ENCODE measurements around the gene EDNRB.
"Not testable (repeated sequence)": the region's sequence is repeated elsewhere in the genome, so short reads cannot be mapped to it uniquely, and the experiment has no call there.

Gene EDNRB

GRCh38 chr13:77896977-77897376 is 21.7 kb downstream of the EDNRB start:
- FAIRE-seq: no peak
- DNase-seq (ENCODE audit: low spot score): no peak

GRCh38 chr13:77896536-77896935 is 22.1 kb downstream of the EDNRB start:
- DNase-seq (ENCODE audit: low spot score) (no peak), FAIRE-seq (no peak)

DNA sequence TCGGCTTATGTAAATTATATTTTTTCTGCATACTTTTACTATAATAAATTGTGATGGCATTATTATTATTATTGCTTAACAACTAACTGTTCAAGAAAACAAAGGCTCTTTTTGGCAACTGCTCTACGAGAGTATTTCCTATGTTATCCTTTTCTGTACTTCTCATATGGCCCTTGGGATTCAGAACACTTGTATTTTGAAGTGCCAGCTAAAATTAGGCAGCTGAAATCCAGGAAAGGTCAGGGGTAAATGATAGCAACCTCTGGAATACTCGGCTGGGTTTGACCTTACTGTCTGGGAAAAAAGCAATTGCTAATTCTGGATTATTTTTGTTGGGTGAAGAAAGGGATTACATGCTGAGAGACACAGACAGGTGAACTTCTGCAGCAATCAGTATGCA is 23.9 kb downstream of the EDNRB start:
- no peak for FAIRE-seq
- DNase-seq (ENCODE audit: low spot score): no peak

GRCh38 chr13:77893066-77893465 is 25.6 kb downstream of the EDNRB start:
- FAIRE-seq (no peak), DNase-seq (ENCODE audit: low spot score) (no peak)

DNA sequence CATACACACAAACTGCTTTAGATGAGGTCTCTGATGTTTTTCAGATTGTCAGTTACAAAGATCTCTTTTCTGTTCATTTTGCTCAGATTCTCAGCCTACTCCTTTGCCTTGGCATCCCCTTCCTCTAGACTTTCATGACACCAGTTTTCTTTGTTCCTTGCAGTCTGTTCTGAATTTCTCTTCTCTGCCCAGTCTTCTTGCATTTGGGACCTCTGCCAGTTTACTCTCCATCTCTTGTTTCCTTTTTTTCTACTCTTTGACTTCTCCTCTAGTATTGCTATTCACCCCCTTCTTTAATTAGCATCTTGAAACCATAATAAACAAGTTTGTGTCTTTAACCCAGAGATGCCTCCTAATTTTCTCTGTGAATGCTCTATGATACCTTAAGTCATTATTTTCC is 26.1 kb downstream of the EDNRB start:
- DNase-seq (ENCODE audit: low spot score): no peak
- FAIRE-seq: no peak

DNA sequence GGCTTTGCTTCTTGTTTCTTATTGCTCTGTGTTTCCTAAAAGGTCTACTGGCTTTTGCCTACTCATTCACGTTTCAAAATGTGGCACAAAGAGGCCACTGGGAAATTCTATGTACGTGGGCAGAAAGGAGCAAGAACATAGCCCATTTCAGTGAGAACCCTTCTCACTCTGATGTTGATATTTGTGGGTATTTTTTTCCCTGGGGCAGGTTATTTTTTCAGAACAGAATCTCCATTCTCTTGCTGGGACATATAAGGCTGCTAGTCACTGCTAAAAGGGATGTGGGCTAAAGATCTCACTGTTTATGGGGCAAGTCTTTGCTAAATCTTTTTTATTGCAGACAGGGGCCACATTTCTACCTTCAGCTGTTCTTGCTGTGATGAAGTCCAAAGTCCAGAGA is 27.1 kb downstream of the EDNRB start:
- FAIRE-seq (no peak), DNase-seq (ENCODE audit: low spot score) (no peak)

- FAIRE-seq: no peak
Measured at GRCh38 chr13:77891041-77891440, 27.6 kb downstream of the EDNRB start.

GRCh38 chr13:77883328-77883727 is 35.3 kb downstream of the EDNRB start:
- DNase-seq (ENCODE audit: low spot score) (no peak), FAIRE-seq (no peak)

More at GRCh38 chr13:77891041-77891440, 27.6 kb downstream of the EDNRB start:
- DNase-seq (ENCODE audit: low spot score): no peak

DNA sequence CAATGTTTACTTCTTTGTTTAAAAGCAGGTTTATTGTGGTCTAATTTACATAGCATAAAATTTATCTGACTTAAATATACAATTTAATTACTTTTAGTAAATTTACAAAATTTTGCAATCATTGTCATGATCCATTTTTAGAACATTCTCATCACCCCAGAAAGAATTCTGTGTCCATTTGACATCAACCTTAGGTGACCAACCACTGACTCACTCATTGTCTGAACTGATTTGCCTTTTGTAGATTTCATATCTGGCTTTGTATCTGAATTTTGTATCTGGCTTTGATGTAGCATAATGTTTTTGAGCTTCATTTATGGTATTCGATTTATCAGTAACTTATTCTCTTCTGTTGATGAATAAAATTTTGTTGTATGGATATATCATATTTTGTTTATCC is 40.4 kb downstream of the EDNRB start:
- FAIRE-seq: no peak

GRCh38 chr13:77876176-77876575 is 42.5 kb downstream of the EDNRB start:
- FAIRE-seq (no peak), DNase-seq (ENCODE audit: low spot score) (no peak)

More for the DNA sequence above, 40.4 kb downstream of the EDNRB start:
- DNase-seq (ENCODE audit: low spot score): no peak

DNA sequence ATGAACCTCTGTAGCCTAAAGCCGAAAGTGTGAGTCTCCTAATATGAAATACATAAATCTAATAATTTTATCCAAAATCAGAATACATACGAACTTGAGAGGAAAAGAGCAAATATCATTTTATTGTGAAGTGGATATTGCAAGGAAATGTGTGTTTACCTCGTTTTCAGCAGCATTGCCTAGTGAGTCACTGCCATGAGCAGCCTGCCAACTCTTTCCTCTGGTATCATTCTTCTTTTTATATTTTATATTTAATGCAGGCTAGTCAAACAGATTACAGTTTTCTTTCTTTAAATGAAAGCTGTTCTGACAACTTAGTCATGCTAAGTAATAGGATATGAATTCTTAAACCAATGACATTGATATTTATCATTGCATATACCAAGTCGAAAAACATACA is 44.2 kb downstream of the EDNRB start:
- FAIRE-seq: no peak
- DNase-seq (ENCODE audit: low spot score): no peak

GRCh38 chr13:77872995-77873394 is 45.6 kb downstream of the EDNRB start:
- DNase-seq (ENCODE audit: low spot score) (no peak), FAIRE-seq (no peak)

DNA sequence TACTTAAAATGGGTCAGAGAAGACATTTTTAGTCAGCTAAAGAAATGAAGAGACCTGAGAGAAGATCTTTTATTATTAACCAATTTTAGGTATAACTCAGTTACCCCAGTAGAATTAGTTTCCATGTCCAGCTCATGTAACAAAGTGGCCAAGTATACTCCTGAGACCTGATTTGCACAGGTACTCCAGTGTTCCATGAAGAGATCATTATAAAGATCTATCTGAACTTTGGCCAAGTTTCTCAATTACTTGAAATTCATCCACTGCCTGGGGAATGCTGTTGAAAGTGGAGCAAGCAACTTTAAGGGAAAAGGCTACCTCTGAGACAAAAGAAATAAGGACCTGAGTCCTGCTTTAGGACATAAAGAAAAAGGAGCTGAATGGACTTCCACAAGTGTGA is 47.0 kb downstream of the EDNRB start:
- DNase-seq (ENCODE audit: low spot score): no peak
- FAIRE-seq: no peak

GRCh38 chr13:77868717-77869116 is 49.9 kb downstream of the EDNRB start:
- FAIRE-seq (no peak), DNase-seq (ENCODE audit: low spot score) (no peak)

GRCh38 chr13:77866971-77867370 is 51.7 kb downstream of the EDNRB start:
- no peak for DNase-seq (ENCODE audit: low spot score)
- FAIRE-seq: no peak

DNA sequence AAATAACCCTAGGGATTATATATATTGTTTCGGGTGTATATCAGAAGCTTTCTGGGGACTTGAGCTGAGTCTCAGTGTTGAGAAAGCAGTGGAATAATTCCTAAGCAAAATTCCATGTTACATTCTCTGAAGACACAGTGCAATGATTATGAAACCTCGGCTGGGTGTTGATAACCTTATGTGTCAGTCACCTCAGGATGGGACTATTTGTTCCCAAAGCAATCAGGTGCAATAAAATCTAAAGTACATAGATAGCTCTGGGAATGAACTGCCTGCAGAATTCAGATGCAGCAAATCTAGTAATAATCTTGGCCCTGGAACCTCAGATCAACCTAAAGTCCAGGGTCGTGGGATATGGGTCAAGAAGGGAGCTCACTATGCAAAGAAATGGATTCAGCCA is 53.0 kb downstream of the EDNRB start:
- FAIRE-seq (no peak), DNase-seq (ENCODE audit: low spot score) (no peak)

GRCh38 chr13:77863144-77863543 is 55.5 kb downstream of the EDNRB start:
- FAIRE-seq (no peak), DNase-seq (ENCODE audit: low spot score) (no peak)

GRCh38 chr13:77861741-77862140 is 56.9 kb downstream of the EDNRB start:
- FAIRE-seq (no peak), DNase-seq (ENCODE audit: low spot score) (no peak)

GRCh38 chr13:77860507-77860981 is 58.1 kb downstream of the EDNRB start:
- no peak for DNase-seq (ENCODE audit: low spot score)
- FAIRE-seq: no peak

DNA sequence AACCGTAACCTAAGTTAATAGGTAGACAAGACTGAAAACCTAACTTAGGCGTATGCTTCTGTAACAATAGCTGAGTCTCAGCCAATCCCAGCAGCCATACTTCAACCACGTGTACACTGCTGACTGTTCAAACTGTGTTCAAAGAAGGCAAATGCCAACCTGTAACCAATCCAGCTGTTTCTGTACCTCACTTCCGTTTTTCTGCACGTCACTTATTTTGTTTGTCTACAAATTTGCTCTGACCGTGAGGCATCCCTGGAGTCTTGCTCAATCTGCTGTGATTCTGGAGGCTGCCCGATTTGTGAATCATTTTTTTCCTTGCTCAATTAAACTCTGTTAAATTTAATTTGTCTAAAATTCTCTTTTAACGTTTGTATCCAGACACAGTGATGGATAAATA is 59.2 kb downstream of the EDNRB start:
- no peak for DNase-seq (ENCODE audit: low spot score)
- FAIRE-seq: no peak

GRCh38 chr13:77857531-77858209 is 61.0 kb downstream of the EDNRB start:
- no peak for DNase-seq (ENCODE audit: low spot score)

GRCh38 chr13:77853703-77854102 is 64.9 kb downstream of the EDNRB start:
- FAIRE-seq (no peak), DNase-seq (ENCODE audit: low spot score) (no peak)

More at GRCh38 chr13:77857531-77858209, 61.0 kb downstream of the EDNRB start:
- FAIRE-seq: no peak

- FAIRE-seq; DNase-seq (ENCODE audit: low spot score): not testable (repeated sequence)
Measured at GRCh38 chr13:77848050-77848449, 70.6 kb downstream of the EDNRB start.

GRCh38 chr13:77846173-77846572 is 72.5 kb downstream of the EDNRB start:
- DNase-seq (ENCODE audit: low spot score) (no peak), FAIRE-seq (no peak)
